OCI-LY7 (cell line): ENCODE data around the gene KDM1B. TPM values are rescaled to one million over a fixed set of nuclear protein-coding genes. Genes with fewer than 3 reads are reported as not detected.

ENCODE experiments used
- BruUV-seq: library from RNA; stranded (reverse); fragments of 400-500 nt; replicated peaks from 2 replicates; lab custom pipeline; 2021; lab: Mats Ljungman, UMichigan
- CTCF ChIA-PET: fragments of 300-600 bp; sonication (Branson Sonifier 250); formaldehyde crosslinking; loops from one replicate; lab custom pipeline; 2022; ENCODE audit warnings: antibody characterized with exemption; ENCODE audit not compliant: unreplicated experiment; lab: Charles Lee
- POLR2A ChIA-PET: fragments of 300-600 bp; sonication (Branson Sonifier 250); formaldehyde crosslinking; loops from one replicate; lab custom pipeline; 2022; ENCODE audit warnings: antibody characterized with exemption; lab: Charles Lee
- DNase-seq: peaks from one replicate; pipeline ENCODE4 v3.0.0-alpha.2; 2015; ENCODE audit warnings: low spot score
- H2AFZ ChIP-seq: fragments of 200-600 bp; sonication (generic), shearing (Covaris generic); 2 replicates; pipeline ENCODE4 v1.6.1; 2014; ENCODE audit warnings: mild to moderate bottlenecking, antibody characterized with exemption, low read length, moderate library complexity
- H3K27ac ChIP-seq: fragments of 200-600 bp; sonication (generic); 2 replicates; pipeline ENCODE4 v1.5.1; 2014; ENCODE audit warnings: mixed run types, low read depth, mild to moderate bottlenecking, moderate library complexity, low read length, inconsistent platforms; ENCODE audit not compliant: poor library complexity, severe bottlenecking
- H3K36me3 ChIP-seq: fragments of 200-600 bp; sonication (generic); 2 replicates; pipeline ENCODE4 v1.6.1; 2014; ENCODE audit warnings: mild to moderate bottlenecking, antibody characterized with exemption, low read length, moderate library complexity, mixed read lengths; ENCODE audit not compliant: insufficient read depth
- H3K4me1 ChIP-seq: fragments of 200-600 bp; sonication (generic); 2 replicates; pipeline ENCODE4 v1.5.1; 2014; ENCODE audit warnings: mild to moderate bottlenecking, low read length; ENCODE audit not compliant: insufficient read depth, poor library complexity, severe bottlenecking
- H3K4me2 ChIP-seq: fragments of 200-600 bp; sonication (generic); 2 replicates; pipeline ENCODE4 v1.6.1; 2014; ENCODE audit warnings: mild to moderate bottlenecking, low read length
- H3K4me3 ChIP-seq: fragments of 200-600 bp; sonication (generic); 2 replicates; pipeline ENCODE4 v1.5.1; 2014; ENCODE audit warnings: mild to moderate bottlenecking, low read depth, low read length; ENCODE audit not compliant: poor library complexity, severe bottlenecking
- H3K79me2 ChIP-seq: fragments of 200-600 bp; sonication (generic); 2 replicates; pipeline ENCODE4 v1.6.1; 2016; ENCODE audit warnings: low read depth, mild to moderate bottlenecking, low read length, moderate library complexity, mixed read lengths; ENCODE audit not compliant: insufficient read depth
- H3K9me2 ChIP-seq: fragments of 200-600 bp; sonication (generic); 2 replicates; pipeline ENCODE4 v1.6.1; 2016; ENCODE audit warnings: mild to moderate bottlenecking, low read length, mixed read lengths; ENCODE audit not compliant: insufficient read depth
- H3K9me3 ChIP-seq: fragments of 200-600 bp; sonication (generic); 2 replicates; pipeline ENCODE4 v1.6.1; 2014; ENCODE audit warnings: mild to moderate bottlenecking, mixed run types, low read length, mixed read lengths
- H4K20me1 ChIP-seq: fragments of 200-600 bp; sonication (generic); 2 replicates; pipeline ENCODE4 v1.6.1; 2014; ENCODE audit warnings: mild to moderate bottlenecking, antibody characterized with exemption, low read length, moderate library complexity, mixed read lengths; ENCODE audit not compliant: insufficient read depth
- CTCF ChIP-seq: fragments of 200-600 bp; sonication (generic); conservative IDR thresholded peaks from 2 replicates; pipeline ENCODE4 v1.5.1; 2014; ENCODE audit warnings: mild to moderate bottlenecking, antibody characterized with exemption, low read length, moderate library complexity, mixed read lengths
- EZH2phosphoT487 ChIP-seq: fragments of 200-600 bp; sonication (generic); IDR thresholded peaks from 2 replicates; pipeline ENCODE4 v1.6.1; 2018; ENCODE audit warnings: low read depth, borderline replicate concordance, mild to moderate bottlenecking, mixed run types, antibody characterized with exemption, low read length, moderate library complexity, mixed read lengths
- intact Hi-C: fragments of 100-400 bp; cut with micrococcal nuclease; formaldehyde crosslinking; loops from one replicate; pipeline ENCODE4 v1.10.0; 2022; ENCODE audit not compliant: unreplicated experiment
- total RNA-seq, 2 experiments: library from RNA; depleted of rRNA in 1 of 2; stranded (reverse); fragments of >200 nt in 1 of 2; shearing (Covaris generic) in 1 of 2; gene quantifications; 2 replicates each; pipeline ENCODE4 v1.2.3, GENCODE V29; 2014 to 2022

The KDM1B gene
- total RNA-seq, 2 experiments from 2014 or later: 37.6 to 56.4 TPM

DNA sequence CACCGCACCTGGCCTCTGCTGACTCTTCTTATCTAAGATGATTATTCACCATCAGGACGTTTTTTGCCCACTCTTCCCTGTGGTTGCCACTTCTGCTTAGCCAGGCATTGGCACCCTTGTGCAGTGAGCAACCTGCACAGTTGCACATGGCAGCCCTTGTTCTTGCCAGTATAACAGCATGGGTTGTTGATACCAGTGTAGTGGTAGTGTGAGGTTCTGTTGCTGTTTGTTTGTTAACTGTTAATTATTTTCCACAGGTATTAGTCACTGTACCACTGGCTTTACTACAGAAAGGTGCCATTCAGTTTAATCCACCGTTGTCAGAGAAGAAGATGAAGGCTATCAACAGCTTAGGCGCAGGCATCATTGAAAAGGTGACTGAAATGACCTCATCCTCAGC, 57.0 kb downstream of the KDM1B start:
- H3K4me2 ChIP-seq: no peak overlapping the region
- no peak overlapping the region for H2AFZ ChIP-seq
- H3K79me2 ChIP-seq: no peaks in the 10 kb centered on the region
- no peaks in the 10 kb centered on the region for H3K9me3 ChIP-seq
- ChIA-PET POLR2A (no interaction called here), CTCF (no interaction called here)
- H3K4me1 ChIP-seq: peaks cover 22% of the 10 kb centered on the region
- intact Hi-C loops: no loop called here
- no peak overlapping the region for H3K4me3 ChIP-seq
- no peak overlapping the region for H3K27ac ChIP-seq
- H4K20me1 ChIP-seq: no peaks in the 10 kb centered on the region
- TF ChIP-seq CTCF: no peak
- TF ChIP-seq EZH2phosphoT487: no peak
- no peaks in the 10 kb centered on the region for H3K9me2 ChIP-seq
- BruUV-seq: no TSS peak
- DNase-seq: no peak
- H3K36me3 ChIP-seq: peaks cover 59% of the 10 kb centered on the region

DNA sequence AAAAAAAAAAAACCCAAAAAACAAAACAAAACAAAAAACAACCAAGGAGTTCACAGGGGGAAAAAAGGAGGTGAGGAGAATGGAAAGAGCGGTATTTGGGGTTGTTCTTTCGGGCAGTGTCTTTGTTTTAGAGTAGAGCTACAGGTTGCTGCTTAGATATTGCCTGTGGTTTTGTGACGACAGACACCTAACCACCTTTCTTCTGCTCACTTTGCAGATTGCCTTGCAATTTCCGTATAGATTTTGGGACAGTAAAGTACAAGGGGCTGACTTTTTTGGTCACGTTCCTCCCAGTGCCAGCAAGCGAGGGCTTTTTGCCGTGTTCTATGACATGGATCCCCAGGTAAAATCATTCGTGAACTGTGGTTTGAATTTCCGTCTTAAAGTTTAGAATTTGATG, 58.2 kb downstream of the KDM1B start:
- TF ChIP-seq EZH2phosphoT487 (no peak), CTCF (no peak)
- Histone ChIP-seq H3K9me2 (no peaks in the 10 kb centered on the region), H3K36me3 (peaks cover 58% of the 10 kb centered on the region), H3K4me2 (no peak overlapping the region), H3K79me2 (no peaks in the 10 kb centered on the region), H3K4me3 (no peak overlapping the region), H4K20me1 (no peaks in the 10 kb centered on the region), H3K4me1 (peaks cover 22% of the 10 kb centered on the region), H2AFZ (no peak overlapping the region), H3K27ac (no peak overlapping the region), H3K9me3 (no peaks in the 10 kb centered on the region)
- POLR2A ChIA-PET: interaction anchor here (0.7 to 1.1 kb wide), 2 partner anchors 12 to 107 kb away, joined by 3 to 4 read pairs; no protein-coding TSS in a partner anchor
- no TSS peak for BruUV-seq
- CTCF ChIA-PET: no interaction called here
- no peak for DNase-seq
- intact Hi-C loops: no loop called here

- H4K20me1 ChIP-seq: no peaks in the 10 kb centered on the region
- H3K9me3 ChIP-seq: no peaks in the 10 kb centered on the region
- H3K27ac ChIP-seq: no peak overlapping the region
- no TSS peak for BruUV-seq
- DNase-seq: no peak
- TF ChIP-seq EZH2phosphoT487: no peak
- TF ChIP-seq CTCF: no peak
- no peaks in the 10 kb centered on the region for H3K9me2 ChIP-seq
- no peaks in the 10 kb centered on the region for H3K79me2 ChIP-seq
- no peak overlapping the region for H3K4me3 ChIP-seq
- H3K36me3 ChIP-seq: peaks cover 60% of the 10 kb centered on the region
- H3K4me2 ChIP-seq: no peak overlapping the region
- POLR2A ChIA-PET: interaction anchor here (0.6 to 1.1 kb wide), 4 partner anchors 11 to 268 kb away, joined by 3 to 4 read pairs (median 3); no protein-coding TSS in a partner anchor
- CTCF ChIA-PET: no interaction called here
- peaks cover 22% of the 10 kb centered on the region for H3K4me1 ChIP-seq
- H2AFZ ChIP-seq: no peak overlapping the region
- intact Hi-C loops: no loop called here
Observed at GRCh38 chr6:18214003-18214402, 58.8 kb downstream of the KDM1B start.
